Measurements from ENCODE around the gene NEFH.

The NEFH gene

DNA sequence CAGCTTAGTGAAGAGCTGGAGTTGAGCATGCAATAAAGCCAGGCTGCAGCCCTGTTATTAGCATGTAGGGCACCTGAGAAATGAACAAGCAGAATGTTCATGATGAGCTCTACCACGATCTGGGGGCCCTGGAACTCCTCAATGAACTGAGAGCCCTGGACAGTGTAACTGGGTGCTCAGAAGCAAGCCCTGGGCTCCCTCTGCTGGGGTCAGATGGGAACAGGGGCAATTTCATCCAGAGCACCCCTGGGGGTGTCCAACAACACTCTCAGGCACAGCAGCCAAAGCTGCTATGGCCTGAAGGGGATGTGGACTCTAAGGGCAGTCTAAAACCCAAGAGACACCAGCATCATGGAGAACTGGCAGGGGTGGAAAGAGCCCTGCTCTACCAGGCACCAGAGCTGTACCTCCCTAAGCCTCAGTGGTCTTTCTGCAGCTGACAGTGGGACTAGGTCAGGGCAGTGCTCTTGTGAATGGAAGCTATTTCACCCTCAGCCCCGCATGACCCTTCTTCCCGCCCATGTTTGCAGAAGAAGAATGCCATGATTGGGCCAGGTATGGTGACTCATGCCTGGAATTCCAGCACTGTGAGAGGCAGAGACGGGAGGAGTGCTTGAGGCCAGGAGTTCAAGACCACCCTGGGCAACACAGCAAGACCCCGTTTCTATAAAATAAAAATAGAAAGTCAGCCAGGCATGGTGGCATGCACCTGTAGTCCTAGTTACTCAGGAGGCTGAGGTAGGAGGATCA is 44.6 kb downstream of the NEFH start:
- TF ChIP-seq ZNF274 (IDR thresholded peaks at IDR 0.05; ENCODE audit: low read depth, low read length): no peak
- H3K4me3 ChIP-seq (ENCODE audit: low read length): no peak overlapping the region

DNA sequence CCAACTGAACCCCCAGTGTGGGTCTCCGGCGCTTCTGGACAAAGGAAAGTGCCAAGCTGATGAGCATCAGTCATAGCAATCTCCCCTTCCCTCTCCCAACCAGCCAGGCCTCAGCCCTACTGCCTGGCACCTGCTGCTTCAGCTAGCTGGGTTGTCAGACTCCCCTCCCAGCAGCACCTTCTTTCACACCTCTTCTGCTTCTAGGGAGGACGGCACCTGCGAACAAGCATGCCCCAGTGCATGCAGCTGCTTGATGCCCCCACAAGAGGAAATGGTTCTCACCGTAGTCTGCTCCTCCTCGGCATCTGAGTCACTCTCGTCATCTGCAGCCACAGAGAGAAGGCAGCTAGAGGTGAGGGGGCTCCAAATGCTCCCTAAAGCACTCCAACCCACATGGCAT is 48.1 kb downstream of the NEFH start:
- H3K4me3 ChIP-seq (ENCODE audit: low read length): no peak overlapping the region
- TF ChIP-seq ZNF274 (IDR thresholded peaks at IDR 0.05; ENCODE audit: low read depth, low read length): no peak

DNA sequence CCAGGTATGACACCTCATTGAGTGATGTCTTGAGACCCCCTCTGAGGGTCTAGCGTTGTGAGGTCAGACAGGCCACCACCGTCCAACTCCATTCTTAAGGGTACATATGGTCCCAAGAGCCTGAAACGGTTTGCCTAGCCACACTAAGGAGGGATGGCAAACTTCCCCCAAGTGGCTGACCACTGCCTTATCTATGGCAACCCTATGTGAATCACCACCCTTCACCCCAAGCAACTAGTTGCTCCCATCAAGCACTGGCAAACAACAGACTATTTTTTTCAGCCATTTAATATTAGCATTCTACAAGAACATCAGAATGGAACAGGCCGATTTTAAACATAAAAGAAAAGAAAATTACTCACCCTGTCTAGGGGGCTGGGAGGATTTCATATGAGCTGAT is 50.7 kb downstream of the NEFH start:
- no peak for TF ChIP-seq ZNF274 (IDR thresholded peaks at IDR 0.05; ENCODE audit: low read depth, low read length)
- H3K4me3 ChIP-seq (ENCODE audit: low read length): no peak overlapping the region

DNA sequence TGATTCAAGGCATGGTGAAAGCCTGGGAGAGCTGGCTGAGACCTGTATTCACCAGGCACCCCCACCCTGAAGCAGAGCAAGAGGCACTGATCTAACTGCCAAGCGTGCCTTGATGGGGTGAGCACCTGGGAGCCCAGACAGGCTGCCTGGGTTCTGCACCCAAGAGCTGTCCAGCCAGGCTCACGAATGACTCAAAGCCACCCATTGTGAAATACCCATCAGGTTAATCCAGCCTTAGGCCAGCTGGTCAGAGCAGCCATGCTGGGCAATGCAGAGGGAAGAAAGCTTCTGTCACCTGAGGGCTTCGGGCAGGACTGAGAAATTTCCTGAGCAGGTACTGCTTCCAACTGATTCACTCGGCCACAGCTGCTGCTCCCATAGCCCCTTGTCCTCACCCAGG is 51.4 kb downstream of the NEFH start:
- no peak for TF ChIP-seq ZNF274 (IDR thresholded peaks at IDR 0.05; ENCODE audit: low read depth, low read length)
- no peak overlapping the region for H3K4me3 ChIP-seq (ENCODE audit: low read length)

DNA sequence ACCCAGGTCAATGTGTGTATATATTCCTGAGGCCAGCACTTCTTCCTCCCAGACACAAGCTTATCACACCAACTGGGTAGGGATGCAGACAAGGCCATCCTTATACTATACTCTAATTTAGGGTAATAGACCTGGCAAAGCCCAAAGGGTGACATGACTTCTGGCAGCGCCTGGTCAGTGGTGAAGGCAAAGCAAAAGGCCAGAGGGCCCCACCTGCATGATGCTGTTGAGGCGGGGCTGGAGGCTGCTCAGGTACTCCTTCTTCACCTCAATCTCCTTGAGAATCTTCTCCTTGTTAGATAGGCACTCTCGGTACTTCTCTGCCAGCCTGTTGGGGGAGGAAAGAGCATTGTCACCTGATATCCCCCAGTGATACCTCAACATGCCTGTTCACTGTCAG is 56.4 kb downstream of the NEFH start:
- no peak overlapping the region for H3K4me3 ChIP-seq (ENCODE audit: low read length)
- no peak for TF ChIP-seq ZNF274 (IDR thresholded peaks at IDR 0.05; ENCODE audit: low read depth, low read length)

DNA sequence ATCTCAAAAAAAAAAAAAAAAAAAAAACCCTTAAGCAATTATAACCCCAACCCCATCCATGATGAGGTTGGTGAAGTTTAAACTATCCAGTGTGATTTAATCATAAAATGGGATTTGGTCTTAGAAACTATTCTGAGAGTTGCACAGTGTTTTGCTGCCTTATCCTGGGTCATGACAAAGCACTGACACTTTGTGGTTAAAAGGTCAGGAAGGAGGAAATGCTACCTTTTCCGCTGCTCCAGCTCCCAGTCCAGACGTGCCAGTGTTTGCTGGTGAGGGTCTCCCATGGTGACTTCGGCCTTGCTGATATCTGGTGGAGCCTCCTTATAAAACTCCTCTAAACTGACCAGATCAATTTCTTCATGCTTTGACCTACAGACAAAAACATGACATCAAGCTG is 59.1 kb downstream of the NEFH start:
- no peak overlapping the region for H3K4me3 ChIP-seq (ENCODE audit: low read length)
- TF ChIP-seq ZNF274 (IDR thresholded peaks at IDR 0.05; ENCODE audit: low read depth, low read length): no peak
